NCI-H146 treated with DMSO at 0.1 percent for 48 hours (cell line): ENCODE measurements around the gene TNIK.
"Not testable (repeated sequence)": the region's sequence is repeated elsewhere in the genome, so short reads cannot be mapped to it uniquely, and the experiment has no call there.

Source experiments
- DNase-seq: peaks from one replicate; lab custom pipeline; 2025; ENCODE audit not compliant: unreplicated experiment; lab: John Stamatoyannopoulos, UW

The TNIK gene

DNA sequence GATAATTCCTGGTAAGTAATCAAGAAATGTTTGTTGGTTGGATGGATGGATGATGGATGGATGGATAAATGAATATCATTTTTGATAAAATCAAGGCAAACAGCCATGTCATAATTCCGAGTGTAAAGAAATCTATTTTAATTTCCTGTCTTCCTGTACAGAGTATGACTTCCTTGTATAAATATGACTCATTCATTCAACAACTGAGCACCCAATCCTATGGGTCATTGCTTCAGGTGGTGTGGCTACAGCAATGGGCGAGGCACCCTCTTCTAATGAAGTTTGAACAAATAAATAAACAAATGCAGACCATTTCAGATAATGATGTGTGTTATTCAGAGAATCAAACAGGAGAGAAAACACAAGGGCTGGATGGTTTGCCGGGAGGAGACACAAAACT is 198.7 kb downstream of the TNIK start:
- no peak for DNase-seq

DNA sequence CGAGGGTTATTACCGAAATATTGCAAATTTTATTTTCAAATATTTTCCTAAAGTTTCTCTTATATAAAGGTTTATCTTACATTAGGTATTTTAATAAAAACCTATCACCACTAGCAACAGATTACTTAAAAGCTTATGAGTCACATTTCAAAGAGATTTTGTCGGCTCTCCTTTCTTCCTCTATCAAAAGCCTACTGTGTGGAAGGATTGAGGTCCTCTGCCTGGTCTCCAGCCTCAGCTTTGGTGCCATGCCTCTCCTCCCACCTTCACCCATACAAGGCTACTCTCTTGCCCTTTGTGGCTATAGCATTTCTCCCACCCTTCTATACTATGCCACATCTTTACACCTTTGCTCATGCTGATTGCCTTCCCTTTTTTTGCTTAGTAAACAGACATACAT is 199.3 kb downstream of the TNIK start:
- DNase-seq, result no peak

- DNase-seq, result no peak
These were observed 199.7 kb downstream of the TNIK start for GRCh38 chr3:171260466-171260865.

DNA sequence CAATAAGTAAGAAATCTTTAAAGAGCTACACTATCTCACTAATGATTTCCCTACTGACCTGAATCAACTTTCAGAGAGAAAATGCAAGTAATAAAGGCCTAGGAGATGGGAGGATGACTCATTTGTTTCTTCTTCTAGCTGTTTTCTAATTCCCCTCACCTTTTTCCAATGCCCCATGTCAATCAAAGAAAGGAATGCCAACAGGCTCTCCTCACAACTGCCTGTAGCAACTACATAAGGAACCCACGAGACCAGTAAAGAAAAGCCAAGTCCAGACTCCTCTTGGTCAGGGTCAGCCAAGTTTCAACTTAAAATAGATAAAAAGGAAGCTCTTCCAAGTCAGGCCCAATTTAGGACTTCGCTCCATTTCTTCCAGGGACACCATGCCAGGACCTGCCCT is 201.9 kb downstream of the TNIK start:
- DNase-seq, result no peak

GRCh38 chr3:171257251-171258203 is 202.7 kb downstream of the TNIK start:
- DNase-seq, result no peak

GRCh38 chr3:171256445-171257250 is 203.6 kb downstream of the TNIK start:
- no peak for DNase-seq

DNA sequence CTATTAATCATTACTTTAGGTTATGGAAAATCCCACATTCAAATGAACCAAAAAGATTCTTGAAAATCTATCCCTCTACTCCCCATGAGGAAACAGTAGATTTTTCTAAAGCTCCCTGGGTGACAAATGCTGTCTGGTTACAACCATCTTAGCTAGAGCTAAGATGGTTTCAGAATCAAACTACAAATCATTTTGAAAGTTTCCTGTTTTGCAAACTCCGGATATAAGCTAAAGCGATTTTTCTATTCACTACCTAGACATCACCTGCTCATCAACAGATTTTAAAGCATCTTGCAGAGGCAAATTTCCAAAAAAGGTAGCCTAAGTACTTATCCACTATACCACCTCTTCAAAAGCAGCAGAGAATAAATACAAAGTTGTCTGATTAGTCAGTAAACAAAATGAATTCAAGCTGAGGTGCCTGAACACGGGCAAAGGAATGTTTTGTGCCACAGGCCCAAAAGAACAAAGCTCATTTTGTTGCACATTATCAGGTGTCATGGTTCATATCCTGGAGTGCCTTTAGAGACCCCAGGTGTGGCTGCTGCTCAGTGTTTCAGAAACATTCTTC is 204.9 kb downstream of the TNIK start:
- DNase-seq, result no peak

GRCh38 chr3:171254315-171254714 is 205.9 kb downstream of the TNIK start:
- no peak for DNase-seq

DNA sequence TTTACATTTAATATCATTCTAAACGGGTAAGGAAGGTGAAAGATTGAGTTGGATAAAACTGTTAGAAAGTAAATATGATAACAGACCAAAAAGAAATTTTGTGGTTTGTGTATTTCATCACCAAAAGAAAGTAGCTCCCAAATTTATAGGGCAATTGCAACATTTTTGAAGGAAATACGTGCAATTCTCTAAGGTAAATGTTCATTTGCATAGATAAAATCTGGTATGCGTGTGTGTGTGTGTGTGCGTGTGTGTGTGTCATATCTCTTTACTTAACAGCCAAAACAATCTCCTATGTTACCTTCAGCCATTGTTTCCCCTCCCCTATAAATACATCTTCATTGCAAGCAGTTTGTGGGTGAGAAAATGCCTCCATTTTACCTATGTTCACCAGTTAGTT is 208.4 kb downstream of the TNIK start:
- no peak for DNase-seq

DNA sequence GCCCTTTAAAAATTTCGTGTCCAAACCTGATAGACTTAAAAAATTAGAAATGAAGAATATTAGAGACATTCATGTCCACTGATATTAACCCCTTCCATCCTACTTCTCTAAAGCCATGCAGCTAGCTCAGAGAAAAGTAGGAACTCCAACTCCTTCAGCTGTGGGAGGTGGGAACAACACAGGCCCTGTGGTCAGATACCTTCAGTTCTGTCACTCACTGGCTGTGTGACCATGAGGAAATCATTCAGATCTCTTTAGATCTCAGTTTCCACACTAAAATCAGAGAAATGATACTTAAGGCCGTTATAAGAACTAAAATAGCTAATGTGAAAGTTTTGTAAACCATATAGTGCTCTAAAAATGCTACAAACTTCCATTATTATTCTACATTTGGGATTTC is 209.8 kb downstream of the TNIK start:
- no peak for DNase-seq

DNA sequence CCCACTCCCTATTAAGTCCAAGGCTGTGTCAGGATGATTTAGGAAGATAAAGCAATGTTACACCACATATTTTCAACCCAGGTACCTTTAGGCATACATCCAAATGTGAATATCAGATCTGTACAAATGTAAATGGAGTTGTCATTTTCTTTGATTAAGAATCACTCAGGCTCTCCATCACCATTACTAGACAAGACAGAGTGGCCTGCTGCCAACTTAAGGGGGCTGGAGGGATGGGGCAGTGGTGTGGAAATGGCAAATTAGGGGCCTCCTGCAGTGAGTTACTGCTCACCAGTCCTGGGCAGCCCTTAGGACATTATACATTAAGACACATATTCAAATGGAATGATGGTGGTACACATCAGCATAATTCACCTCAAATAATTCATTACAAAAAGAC is 211.0 kb downstream of the TNIK start:
- no peak for DNase-seq

DNA sequence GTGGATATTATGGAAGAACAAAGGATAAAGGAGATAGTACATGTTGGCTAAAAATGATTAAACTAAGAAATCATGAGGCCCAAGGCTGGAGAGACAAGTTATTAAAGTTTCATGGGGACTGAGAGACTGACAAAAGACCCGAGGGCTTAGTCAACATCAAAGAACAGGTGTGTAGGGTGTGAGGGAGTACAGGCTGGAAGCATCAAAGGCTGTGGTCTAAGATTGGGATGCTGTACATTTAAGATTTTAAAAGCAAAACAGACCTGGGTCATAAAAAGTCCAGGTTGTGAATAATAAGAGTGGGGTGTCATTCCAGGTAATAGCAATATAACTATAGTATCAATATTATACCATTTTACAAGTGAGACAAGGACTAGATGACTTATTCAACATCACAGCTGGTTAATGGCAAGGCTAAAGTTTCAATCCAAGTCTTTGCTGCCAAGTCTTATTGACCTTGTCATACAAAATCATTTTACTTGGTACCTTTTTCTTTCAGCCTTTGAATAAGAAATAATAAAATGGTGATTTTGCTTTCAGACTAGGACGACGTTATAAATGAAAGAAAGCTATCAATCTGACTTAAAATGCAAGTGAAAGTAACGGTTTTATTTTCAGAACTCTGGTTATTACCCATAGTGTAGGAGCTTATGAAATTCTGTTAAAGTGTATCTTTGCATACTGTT is 211.6 kb downstream of the TNIK start:
- no peak for DNase-seq

GRCh38 chr3:171245796-171246765 is 214.1 kb downstream of the TNIK start:
- no peak for DNase-seq

GRCh38 chr3:171242951-171243350 is 217.3 kb downstream of the TNIK start:
- no peak for DNase-seq

GRCh38 chr3:171242170-171242569 is 218.0 kb downstream of the TNIK start:
- DNase-seq, result no peak

- not testable (repeated sequence) for DNase-seq
These were observed 218.6 kb downstream of the TNIK start for GRCh38 chr3:171241655-171242054.

DNA sequence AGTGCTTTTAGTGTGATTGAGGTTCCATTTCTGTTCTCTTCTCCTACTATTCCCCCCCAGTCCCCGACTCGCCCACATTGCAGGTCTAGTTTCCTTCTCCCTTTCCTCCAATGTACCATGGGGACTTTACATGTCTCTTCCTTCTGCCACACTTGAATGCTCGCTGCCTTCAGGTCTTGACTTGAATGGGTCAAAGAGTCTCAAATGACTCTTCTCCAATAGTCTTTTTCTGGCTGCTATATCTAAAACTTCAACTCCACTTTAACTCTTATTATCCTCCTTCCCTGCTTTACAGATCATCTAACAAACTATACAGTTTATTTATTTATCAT is 219.7 kb downstream of the TNIK start:
- DNase-seq, result no peak

- no peak for DNase-seq
These were observed 220.3 kb downstream of the TNIK start for GRCh38 chr3:171239757-171240503.

DNA sequence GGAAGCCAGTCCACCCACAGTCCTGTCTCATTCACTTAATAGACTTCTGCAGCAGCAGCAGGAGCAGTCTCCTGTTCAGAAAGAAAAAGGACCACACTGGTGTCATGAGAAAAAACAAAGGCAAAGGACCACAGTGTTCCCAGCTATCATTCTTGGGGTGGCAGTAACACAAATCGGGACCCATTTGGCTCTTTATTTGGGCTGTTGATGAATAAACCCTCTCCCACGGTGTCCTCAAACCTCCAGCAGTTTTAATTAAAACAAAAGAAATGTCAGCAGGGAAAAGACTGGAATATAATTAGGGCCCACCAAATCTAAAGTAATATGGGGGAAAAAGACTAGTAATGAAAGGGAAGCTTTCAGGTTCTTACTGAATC is 223.2 kb downstream of the TNIK start:
- no peak for DNase-seq
